GM21381 (cell line): ENCODE data around the gene RFC3.
"Not testable (repeated sequence)": the region's sequence is repeated elsewhere in the genome, so short reads cannot be mapped to it uniquely, and the experiment has no call there.

ENCODE experiments used
- ATAC-seq: cut with Tn5 transposase; IDR thresholded peaks from one replicate; pipeline ENCODE4 v1.9.1; 2021; ENCODE audit warnings: mild to moderate bottlenecking, moderate library complexity; ENCODE audit not compliant: unreplicated experiment

The RFC3 gene, protein sequence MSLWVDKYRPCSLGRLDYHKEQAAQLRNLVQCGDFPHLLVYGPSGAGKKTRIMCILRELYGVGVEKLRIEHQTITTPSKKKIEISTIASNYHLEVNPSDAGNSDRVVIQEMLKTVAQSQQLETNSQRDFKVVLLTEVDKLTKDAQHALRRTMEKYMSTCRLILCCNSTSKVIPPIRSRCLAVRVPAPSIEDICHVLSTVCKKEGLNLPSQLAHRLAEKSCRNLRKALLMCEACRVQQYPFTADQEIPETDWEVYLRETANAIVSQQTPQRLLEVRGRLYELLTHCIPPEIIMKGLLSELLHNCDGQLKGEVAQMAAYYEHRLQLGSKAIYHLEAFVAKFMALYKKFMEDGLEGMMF

DNA sequence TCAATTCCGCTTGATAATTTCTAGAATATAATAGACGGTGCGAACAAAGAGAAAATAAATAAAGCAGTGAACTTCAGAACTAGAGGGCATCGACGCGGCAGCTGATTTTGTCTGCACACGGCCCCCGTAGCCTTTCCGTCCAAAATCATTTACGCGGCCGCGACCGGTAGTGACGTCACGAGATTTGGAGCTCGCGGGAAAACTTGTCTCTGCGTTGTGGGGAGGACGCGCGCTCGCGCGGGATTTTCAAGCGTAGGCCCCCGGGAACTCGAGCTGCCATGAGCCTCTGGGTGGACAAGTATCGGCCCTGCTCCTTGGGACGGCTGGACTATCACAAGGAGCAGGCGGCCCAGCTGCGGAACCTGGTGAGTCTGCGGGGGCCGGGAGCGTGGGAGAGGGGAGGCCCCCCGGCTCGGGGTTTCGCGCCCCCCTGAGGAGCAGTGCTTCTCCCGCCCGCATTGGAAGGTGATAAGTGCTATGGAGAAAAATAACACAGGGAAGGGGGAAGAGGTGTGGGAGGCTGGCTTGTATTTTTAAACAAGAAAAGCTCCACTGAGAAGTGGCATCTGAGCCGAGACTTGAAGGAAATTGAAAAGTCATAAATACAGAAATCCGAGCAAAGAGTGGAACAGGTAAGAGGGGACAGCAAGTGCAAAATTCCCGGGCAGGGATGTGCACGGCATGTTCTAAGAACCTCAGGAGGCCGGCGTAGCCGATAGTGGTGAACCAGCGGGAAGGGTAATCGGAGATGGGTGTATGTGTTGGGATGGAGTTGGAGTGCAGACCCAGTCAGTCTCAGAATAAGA, at the start of gene RFC3:
RFC3 (plus strand) TSS at position 249 of the 806 bp plus-strand sequence; CDS start at position 279, 30 bp downstream.
- peak; percentile 93 for ATAC-seq

DNA sequence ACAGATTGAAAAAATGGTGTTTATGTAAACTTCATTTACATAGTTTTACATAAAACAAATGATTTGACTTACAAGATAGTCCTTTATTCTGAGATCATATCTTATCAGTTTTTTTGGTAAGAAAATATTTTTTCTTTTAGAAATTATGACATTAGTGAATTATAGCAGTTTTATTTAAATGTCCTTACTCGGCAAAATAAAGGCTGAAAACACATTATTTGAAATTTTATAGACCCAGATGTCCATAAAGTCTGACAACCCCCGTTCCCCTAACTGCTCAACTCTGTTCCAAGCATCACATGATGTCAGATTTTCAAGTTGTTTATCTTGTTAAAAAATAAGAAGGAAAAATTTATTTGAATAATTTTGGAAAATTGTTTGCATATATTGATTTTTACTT, 46.7 kb upstream of the RFC3 start:
- no peak for ATAC-seq

DNA sequence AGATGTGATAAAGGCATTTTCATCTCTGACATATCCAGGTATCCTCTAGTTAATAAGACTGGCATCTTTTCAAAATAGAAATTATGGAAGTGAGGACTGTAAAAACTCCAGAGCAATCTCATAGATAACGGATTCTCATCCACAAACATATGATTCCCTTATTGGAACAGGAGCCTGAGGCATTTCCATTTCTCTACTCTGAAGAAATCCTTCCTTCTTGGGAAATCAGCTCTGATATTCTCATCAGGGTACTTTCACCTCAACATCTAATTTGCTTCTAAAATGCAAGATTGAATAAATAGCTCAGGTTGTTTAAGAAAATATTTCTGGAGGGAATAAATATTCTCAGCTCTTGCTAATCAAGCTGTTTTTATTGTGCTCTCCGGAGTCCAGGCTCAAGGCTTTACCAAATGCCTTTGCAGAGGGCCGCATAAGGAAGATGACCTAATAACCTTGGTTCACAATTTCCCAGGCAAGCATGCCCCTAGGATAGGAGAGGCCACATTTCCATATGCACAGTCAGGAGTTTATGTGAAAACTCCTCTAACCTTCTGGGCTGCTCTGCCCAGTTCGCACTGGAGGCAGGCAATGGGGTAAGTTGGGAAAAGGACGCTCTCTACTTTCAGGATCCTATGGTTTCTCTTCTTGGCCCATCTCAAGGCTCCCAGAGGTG, 44.0 kb upstream of the RFC3 start:
- ATAC-seq: no peak

DNA sequence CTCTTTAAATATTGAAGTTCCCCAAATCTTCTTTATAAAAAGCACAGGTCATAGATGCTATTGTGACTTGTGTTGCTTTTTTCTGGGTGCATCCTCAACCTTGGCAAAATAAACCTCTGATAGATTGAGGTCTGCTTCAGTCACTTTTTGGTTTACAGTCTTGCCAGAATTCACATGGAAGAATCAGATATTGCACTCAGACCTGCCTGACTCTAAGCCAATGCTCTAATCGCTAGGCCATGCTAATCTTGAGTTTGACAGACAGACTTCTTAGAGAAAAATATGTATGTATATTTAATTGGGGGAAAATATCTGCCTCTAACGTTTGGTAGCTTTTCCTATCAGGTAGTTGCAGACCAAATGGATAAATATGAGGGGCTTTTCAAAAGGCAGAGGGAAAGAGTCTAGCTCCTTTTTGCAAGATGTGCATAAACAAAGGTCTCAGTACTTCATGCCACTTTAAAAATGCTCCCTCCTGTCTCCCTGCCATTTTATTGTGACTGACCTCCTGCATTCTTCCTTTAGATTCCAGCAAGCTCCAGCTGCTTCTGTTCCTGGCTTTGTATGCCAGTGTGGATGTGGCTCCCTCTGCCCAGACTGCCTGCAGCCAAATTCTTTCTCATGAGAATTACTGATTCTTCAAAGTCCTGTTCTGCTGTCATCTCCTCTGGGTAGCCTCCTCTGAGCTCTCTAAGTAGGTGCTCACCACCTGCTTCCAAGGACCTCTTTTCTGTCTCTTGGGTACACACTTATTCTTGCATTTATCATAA, 42.4 kb upstream of the RFC3 start:
- no peak for ATAC-seq

DNA sequence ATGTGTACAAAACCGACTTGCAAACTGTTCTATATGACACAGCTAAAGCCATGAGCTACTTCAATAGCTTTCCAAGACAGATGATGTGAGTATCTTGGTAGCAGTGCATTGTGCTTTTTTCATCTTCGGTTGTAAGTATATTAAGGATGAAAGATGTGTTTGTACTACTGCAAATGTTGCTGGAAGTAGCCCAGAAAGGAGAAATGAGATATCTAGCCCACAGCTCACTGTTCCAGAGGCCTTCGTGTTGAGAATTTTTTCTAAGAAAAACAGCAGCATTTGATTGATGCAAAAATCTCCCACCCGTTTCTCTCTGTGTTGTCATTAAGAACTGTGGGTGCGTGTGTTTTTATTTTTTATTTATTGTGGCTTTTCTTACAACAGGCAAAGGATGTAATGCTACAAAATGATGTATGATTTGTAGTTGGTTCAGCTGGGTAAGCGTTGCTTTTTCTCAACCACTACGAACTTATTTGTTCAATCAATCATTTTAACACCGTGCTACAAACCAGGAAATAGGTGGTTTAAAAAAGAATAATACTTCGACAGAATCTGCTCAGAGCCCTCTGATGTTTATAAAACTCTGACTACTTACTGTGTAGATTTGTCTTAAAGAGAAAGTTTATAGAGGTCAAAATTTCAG, 41.6 kb upstream of the RFC3 start:
- no peak for ATAC-seq

DNA sequence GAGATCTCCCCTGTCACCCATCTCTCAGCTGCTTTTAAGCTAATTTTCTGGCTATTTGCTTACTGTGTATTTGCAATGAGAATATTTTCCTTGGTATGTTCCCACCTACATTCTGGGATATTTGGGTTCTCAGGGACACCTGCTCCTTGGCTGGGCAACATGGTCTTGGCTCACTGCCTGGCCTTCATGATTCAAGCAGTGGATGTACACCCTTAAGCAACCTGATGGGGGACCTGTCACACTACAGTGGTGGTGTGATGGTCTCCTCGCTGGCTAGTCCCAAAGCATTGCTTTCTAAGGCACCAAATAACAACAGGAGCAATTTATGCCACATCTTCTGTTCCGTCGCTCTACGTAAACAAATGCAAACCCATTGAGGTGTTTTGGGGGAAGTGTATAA, 35.3 kb upstream of the RFC3 start:
- ATAC-seq: no peak

DNA sequence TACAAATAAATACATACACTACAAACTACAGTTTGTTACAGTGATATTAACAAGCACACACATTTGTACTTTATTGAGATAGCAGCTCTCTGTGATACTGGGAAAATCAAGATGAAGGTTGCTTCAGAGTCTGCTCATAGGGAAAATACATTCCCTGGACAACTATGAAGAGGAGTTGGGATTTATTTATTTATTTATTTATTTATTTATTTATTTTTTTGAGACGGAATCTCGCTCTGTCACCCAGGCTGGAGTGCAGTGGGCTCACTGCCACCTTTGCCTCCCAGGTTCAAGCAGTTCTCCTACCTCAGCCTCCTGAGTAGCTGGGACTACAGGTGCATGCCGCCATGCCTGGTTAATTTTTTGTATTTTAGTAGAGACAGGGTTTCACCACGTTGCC, 34.7 kb upstream of the RFC3 start:
- not testable (repeated sequence) for ATAC-seq

DNA sequence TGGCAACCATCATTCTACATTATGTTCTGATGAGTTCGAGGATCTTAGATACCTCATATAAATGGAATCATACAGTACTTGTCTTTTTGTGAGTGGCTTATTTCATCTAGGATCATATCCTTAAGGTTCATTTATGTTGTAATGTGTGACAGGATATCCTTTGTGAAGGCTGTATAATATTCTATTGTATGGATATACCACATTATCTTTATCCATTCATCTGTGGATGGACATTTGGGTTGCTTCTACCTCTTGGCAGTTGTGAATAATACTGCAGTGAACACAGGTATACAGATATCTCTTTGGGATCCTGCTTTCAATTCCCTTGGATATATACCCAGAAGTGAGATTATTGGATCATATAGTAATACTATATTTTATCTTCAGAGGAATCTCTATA, 33.2 kb upstream of the RFC3 start:
- ATAC-seq: no peak

DNA sequence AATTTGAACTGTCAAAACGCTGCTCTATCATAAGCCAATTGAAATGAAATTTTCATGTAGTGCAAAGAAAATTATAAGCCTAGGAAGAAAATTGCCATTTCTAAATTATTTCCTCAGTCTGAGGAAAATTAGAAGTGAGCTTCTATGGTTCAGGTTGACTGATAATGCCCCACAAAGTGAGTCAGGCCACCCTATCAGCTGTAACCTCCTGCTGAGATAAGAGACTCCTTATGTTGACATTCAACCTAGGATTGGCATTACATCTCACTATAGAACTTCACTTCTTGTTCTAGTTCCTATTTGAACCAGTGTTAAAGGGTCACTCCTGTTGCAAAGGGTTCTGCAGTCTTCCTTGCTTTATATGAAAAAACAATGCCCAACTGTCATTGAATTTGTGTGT, 32.6 kb upstream of the RFC3 start:
- no peak for ATAC-seq

DNA sequence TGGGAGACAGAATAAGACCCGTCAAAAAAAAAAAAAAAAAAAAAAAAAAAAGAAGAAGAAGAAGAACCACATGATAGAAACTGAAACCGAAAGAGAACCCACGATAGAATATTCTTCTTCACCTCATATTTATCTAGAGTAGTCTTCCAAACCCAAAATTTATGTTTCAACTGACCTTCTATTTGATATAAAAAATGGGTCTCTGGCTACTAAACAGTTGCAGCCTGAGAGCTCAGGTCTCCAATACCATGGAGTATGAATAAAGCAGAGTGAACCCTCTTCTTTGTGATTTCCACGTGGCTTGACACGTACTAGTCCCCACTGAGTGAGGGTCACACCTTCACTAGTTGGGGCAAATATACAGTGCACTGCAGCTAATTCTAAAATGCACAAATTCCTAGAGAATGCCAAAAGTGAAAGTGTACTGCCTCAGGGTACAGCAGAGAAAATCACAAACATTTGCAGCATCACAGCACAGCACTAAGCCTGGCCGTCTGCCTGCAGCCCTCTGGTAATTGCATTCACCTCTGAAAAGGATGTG, 30.8 kb upstream of the RFC3 start:
- ATAC-seq: peak; percentile 63

DNA sequence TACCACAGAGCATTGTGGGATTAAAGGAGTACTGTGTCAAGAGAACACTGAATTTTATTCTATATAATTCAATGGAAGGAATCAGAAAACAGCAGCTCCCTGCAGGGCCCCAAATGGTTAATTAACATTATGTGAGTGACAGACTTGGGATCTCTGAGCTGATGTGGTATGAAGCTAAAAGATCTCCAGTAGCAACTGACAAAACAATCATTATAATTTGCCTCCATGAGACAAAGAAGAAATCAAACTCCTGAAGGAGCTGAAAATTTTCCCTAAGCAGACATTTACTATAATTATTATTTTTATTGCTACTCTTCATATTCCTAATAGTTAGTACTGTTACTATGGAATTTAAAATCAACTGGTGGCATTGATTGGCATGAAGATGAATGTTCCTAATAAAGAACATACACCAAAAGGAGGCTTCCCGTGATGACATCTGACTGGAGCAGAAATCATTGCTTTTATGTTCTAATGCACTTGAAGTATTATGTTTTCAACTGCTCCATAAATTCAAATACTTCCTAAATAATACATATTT, 28.8 kb upstream of the RFC3 start:
- no peak for ATAC-seq

DNA sequence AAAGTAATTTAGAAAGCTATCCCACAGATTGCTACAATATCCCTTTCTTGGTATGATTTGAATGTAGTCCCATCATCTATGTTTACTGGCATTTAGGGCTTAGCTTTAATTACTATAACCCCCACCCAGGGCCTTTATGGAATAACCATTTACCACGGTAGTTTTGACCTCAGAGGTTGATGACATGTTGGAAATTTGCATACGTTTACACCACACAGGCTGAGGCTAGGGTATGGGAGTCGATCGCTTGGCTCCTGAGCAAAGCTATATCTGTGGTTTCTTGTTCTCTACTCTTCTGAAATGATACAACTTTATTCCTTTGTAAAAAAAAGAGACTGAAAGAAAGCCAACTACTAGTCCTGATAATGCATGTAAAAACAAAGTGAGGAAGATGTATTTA, 28.2 kb upstream of the RFC3 start:
- ATAC-seq: no peak

DNA sequence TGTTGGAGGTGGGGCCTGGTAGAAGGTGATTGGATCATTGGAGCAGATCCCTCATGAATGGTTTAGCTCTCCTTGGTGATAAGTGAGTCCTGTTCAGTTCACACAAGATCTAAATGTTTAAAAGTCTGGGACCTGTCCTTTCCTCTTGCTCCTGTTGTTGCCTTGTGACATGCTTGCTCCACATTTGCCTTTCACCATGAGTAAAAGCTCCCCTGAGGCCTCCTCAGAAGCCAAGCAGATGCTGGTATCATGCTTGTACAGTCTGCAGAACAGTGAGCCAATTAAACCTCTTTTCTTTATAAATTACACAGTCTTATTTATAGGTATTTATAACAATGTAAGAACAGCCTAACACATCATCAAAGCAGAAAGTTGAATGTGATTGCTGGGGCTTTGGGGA, 24.2 kb upstream of the RFC3 start:
- no peak for ATAC-seq

DNA sequence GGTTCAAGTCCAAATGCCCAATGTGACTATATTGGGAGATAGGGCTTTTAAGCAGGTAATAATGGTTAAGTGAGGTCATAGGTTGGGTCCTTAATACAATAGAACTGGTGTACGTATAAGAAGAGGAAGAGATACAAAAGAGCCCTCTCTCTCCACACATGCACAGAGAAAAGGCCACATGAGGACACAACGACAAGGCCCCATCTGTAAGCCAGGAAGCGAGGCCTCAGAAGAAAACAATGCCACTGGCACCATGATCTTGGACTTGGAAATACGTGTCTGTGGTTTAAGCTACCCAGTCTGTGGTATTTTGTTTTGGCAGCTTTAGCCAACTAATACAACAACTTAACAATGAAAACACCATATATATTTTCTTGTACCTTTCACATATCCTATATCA, 23.4 kb upstream of the RFC3 start:
- no peak for ATAC-seq

DNA sequence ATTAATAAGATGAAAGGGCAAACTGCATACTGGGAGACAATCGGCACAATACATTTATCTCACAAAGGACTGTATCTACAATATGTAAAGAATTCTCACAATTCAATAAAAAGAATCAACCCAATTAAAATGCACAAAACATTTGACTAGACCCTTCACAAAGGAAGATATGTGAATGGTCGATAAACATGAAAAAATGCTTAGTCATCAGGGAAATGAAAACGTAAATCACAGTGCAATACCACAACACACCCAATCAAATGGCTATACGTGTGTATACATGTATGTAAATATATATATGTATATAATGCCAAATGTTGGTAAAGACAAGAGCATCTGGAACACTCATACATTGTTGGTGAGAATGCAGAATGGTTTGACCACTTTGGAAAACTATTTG, 21.9 kb upstream of the RFC3 start:
- ATAC-seq: no peak

DNA sequence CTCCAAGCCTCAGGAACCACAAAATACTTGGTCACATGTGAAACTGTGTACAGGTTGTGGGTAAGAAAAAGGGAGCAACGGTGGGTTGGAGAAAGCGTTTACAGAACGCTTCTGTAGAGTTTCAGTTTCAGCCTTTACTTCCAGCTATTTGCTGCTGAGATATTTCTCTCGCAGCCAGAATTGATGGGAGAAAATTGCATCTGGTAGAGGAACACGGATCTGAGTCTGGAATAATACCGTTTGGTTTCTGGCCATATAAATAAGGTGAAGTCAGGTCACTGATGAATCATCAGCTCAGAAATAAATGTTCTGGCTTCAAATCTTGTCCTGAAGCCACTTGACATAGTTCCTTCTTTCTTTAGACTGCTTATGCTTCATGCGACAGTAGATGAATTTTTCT, 20.3 kb upstream of the RFC3 start:
- ATAC-seq: no peak

DNA sequence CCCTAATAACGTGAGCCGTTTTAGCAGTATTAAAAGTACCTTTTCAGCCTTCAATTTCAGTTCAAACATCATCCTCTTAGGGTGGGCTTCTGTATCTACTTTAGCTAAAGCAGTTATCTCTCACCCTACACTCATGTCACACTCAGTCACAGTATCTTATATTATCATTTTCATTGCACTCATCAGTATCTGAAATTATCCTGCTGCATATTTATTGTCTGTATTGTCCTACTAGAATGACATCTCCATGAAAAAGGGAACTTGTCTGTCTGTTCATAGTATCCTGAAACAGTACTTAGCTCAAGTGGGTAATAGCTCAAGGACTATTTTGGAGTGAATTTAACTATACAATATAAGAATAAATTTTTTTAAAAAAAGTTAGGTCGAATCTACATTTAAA, 19.9 kb upstream of the RFC3 start:
- no peak for ATAC-seq

DNA sequence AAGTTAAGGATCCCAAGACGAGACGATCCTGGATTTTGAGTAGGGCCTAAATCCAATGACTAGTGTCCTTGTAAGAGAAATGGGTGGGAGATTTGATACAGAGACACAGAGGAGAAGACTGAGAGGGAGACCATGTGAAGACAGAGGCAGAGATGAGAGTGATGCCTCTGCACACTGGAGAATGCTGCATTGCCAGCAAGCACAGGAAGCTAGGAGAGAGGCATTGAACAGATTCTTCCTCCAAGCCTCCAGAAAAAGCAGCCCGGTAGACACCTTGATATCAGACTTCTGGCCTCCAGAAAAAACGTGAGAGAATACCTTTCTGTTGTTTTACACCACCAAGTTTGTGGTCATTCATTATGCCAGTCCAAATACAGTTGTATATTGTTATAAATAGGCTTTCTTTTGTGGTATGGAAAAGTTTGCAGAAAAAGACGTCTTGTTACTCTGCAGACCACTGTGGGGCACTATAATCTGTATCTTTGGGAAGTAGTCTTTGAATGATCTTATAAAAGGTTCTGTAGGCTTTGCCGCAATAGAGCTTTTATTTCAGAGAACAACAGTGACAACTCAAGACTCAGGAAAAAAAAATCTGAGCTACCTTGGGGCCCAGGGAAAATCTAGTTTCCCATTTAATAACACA, 17.9 kb upstream of the RFC3 start:
- no peak for ATAC-seq

DNA sequence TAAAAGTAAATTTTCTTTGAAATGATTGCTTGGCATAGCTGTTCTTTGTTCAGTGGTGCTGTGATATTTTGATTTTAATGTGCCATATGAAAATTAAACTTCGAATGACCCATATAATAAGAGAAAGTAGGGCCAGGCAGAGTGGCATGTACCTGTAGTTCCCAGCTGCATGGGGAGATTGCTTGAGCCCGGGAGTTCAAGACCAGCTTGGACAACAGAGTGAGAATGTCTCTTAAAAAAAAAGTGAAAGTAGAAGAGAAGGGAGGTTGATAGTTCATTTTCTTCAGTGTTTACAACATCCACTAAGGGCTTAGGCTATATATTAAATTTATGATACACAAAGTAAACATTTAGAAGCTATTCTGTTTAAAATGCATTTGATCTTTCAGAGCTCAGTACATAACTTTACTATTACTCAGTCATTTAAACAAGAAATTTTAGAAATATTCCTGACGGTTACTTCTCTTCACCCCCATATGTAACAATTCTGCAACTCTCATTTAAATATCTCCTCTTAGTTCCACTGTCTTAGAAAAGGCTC, 17.2 kb upstream of the RFC3 start:
- ATAC-seq: no peak
